Testis (tissue), 2 donors: ENCODE measurements around the gene AKAP10.

Experiments used
- CTCF ChIP-seq, 3 experiments: fragments of 450-650 bp in 2 of 3; fragments of 200-600 bp in 1 of 3; sonication (generic) in 1 of 3; IDR thresholded peaks; one replicate each; pipeline ENCODE4 v1.5.1; 2016 to 2019; ENCODE audit warnings: antibody characterized with exemption in 3 of 3, mild to moderate bottlenecking in 2 of 3, moderate library complexity in 1 of 3
- POLR2A ChIP-seq: fragments of 450-650 bp; IDR thresholded peaks from one replicate; pipeline ENCODE4 v1.6.1; 2017; ENCODE audit warnings: antibody characterized with exemption, mild to moderate bottlenecking, moderate library complexity

- TF ChIP-seq CTCF (IDR thresholded peaks at IDR 0.05) (peak; percentile 60 to 82 (median 75)), POLR2A (no peak)
Measured at GRCh38 chr17:19992803-19993713, 15.4 kb upstream of the AKAP10 start.
